GM21526 (cell line): ENCODE measurements around the gene ARHGAP12.

Source experiments
- ATAC-seq: cut with Tn5 transposase; IDR thresholded peaks from one replicate; pipeline ENCODE4 v1.9.1; 2021; ENCODE audit warnings: moderate library complexity; ENCODE audit not compliant: unreplicated experiment, low FRiP score

Gene ARHGAP12

DNA sequence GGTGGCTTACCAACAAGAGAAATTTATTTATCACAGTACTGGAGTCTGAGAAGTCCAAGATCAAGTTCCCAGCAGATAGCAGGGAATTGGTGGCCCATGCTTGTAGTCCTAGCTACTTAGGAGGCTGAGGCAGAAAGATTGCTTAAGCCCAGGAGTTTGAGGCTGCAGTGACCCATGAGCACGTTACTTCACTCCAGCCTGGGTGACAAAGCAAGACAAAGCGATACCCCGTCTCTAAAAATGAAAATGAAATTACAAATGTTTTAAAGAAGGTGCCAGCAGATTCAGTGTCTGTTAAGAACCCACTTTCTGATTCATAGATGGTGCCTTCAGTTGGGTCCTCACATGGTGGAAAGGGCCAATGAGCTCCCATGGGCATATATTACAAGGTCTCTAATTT lies 20.6 kb upstream of the ARHGAP12 start:
- no peak for ATAC-seq

DNA sequence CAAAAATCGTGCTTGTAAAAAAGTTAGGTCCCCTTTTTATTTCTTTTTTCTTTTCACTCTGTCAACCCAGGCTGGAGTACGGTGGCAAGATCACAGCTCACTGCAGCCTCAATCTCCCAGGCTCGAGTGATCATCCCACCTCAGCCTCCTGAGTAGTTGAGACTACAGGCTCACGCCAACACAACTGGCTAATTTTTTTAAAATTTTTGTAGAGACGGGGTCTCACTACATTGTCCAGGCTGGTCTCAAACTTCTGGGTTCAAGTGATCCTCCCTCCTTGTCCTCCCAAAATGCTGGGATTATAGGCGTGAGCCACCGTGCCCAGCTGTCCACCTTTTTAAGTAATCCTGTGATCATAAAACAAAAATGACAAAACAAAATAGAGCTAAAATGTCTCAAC lies 19.4 kb upstream of the ARHGAP12 start:
- no peak for ATAC-seq

DNA sequence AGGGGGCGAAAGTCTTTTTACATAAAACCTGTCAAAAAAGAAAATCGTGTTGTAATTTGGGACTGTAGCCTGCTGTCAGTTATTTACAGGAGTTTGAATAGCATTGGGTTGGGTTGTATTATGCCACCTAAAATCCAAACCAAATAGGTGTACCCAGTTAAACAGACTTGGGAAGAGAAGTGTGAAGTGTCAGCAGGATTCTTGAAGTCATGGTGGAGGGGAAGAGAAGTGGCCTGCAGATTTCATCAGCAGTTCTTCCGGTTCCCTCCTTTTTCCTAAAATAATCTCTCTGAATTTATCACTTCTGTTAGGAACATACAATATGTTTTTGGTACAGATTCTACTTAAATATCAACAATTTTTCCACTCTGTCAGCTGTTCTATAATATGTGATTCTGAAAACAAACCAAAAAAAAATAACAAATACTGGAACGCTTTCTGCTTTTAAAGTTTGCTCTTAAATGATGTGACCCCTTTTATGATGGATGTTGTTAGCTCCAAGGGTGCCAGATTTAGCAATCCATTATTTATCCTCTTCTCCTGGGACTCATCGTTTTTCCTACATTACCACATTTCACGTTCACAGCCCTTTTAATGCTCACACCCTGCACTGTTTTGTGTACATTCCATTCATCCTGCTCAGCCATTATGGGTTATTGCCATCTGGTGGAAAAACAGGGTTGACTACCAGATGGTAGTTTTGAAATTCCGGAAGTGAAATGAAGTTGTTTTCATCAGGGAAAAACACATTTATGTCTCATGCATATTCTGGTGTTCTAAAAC lies 18.7 kb upstream of the ARHGAP12 start:
- no peak for ATAC-seq

DNA sequence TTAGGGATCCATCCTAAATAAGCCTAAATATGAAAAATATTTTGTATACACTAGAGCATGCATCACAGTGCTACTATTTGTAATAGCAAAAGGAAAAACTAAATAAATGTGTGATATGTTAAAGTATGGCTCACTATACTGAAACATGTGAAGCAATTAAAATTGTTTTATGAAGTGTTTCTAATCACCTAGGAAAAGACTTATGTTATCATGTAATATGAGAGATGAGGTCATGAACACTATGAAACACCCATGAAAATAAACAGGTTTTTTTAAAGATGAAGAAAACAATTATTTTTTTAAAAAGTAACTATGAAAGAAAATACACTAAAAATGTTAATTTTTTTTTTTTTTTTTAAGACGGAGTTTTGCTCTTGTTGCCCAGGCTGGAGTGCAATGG lies 16.8 kb upstream of the ARHGAP12 start:
- ATAC-seq: no peak

DNA sequence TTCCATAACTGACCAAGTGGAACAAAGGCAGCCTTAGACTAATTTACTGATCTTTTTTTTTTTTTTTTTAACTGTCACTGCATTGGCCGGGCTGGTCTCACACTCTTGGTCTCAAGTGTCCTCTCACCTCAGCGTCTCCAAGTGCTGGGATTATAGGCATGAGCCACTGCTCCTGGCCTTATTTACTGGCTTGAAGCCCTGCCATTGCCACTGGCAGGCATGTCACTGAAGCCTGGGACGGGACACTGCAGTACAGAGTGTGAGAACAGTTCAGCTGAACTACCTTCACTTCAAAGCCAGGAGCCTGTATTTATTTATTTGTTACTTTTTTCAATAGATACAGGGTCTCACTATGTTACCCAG lies 15.4 kb upstream of the ARHGAP12 start:
- ATAC-seq: no peak

DNA sequence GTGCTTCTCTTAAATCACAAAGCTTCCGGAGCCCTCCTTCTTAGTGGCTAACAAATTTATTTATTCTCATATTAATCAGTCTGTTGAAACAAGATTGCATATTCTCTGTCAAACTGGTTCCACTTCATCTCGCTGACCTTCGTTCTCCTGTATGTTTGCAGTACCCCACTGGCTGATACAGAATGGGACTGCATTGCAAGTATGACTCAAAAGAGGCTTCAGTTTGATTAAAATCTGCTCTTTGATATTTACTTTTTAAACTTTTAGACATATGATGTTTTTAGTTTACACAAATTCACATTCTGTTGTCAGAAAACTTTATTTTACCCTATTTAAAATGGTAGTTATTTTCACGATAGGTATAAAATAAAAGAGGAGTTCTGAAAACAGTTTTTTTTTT lies 14.3 kb upstream of the ARHGAP12 start:
- ATAC-seq: no peak

DNA sequence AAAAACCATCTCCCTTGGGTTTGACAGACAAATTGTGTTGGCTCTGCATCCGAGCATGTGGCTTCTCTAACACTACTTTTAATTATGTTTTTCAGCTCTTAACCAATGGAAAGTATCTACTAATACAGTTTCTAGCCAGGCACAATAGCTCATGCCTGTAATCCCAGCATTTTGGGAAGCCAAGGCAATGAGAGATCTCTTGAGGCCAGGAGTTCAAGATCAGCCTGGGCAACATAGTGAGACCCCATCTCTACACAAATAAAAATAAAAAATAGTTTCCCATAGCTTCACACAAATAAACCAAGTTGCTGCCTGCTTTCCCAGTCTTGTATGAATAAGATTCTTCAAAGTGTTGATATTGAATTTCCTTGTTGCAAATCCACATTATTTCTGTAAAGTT lies 13.8 kb upstream of the ARHGAP12 start:
- ATAC-seq: no peak

DNA sequence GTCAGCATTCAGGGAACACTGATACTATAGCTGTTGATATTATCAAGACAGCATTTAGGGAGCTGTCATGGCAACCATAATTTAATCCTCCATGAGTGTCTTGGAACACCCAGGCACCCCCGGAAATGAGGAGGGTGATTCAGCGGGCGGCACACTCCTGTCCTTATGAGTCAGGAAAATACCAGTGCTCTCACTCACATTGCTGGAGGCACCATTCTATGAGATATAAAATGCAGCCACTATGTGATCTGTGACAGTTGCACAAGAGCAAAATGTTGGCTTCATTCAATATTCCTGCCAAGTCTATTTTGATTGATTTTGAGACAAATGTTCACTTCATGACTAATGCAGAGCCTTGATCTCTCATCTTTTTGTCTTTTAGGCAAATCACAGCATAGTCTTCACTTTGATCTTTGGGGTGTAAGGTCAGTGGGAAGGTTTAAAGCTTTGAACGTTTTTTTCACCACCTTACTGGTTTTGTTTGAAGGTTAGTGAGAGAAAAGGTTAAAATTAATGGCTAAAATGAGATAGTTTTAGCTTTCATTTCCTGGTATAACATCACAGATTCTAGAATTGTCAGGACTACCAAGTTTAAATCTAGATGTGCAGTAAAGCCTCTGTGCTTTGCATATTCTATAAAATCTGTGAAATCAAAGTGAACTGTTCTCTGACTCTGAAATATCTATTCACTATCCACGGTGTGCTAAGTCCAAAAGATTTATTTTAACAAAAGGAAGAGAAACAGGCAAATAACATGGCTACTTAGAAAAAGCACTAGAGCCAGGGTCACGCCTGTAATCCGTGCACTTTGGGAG lies 12.4 kb upstream of the ARHGAP12 start:
- ATAC-seq: no peak

DNA sequence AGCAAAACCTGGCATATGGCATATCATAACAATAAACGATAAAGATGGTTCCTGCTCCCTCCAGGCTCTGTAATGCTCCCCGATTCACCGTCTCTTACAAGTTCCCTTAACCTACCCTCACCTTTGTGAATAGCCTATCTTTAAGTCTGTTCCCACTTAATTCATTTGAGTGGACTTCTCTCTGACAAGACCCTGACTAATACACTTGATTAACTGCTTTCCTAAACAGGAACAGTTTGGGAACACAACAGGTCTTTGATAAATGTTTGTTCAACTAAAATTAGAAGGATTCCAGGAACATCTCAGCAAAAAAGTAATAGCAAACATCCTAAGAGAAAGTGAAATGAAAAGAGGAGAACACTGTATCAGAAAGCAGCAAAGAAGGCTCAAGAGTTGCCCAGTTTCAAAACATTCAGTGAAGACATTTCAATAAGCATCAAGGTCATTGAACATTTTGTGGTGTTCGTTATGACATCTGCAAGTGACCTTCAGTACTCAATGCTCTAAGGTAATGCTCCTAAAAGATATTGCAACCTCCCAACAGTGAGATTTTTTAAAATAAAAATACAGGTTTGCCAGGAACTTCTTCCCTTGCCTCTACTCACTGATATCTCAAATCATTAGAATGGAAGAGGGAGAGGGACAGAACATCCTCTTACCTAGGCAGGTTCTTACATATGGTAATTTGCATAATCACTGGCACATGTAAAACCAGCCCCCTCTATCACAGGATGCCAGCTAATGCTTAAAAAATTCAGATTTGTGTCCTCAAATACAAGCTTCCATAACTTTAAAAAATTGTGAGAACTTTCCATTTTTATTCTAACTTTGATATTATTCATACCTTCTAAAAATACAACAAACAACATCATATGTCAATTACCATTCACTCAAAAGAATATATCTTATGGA lies 11.4 kb upstream of the ARHGAP12 start:
- ATAC-seq: no peak

DNA sequence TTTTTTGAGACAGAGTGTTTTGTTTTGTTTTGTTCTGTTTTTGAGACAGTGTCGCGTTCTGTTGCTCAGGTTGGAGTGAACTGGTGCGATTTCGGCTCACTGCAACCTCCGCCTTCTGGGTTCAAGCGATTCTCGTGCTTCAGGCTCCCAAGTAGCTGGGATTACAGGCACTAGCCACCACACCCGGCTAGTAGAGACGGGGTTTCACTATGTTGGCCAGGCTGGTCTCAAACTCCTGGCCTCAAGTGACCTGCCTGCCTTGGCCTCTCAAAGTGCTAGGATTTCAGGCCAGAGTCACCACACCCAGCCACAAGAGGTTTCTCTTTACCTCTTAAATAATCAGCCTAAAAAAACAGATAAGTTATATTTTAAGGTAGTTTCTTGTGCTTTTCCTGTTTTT lies 8.7 kb upstream of the ARHGAP12 start:
- ATAC-seq: no peak

DNA sequence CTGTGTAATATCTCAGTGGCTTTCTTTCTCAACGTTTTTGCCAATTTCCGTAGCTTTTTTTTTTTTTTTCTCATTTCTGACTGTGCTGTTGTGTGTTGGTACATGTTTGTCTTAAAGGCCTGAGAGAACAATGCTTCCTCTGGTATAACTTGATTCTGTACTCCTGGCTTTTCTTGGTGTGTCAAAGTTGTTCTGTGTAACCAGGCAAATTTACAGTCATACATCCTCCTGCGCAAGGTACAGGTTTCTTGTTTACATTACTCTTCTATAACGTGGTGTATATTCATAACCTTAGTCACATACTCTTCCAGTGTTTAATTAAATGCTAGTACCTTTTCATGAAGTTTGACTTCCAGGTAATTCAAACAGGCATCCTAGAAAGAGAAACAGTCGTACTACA lies 8.3 kb upstream of the ARHGAP12 start:
- ATAC-seq: no peak

DNA sequence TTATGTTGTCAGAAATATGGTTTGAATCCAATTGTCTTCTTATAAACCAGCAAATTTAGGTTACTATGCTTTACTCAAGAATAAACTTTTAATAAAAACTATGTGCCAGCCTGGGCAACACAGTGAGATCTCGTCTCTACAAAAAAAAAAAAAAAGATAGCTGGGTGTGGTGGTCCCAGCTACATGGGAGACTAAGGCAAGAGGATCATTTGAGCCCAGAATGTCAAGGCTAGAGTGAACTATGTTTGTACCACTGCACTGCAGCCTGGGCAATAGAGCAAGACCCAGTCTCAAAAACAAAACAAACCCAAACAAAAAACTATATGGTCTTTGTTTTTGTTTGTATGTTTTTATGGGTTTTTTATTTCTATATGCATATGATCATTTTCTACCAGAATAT lies 7.5 kb upstream of the ARHGAP12 start:
- ATAC-seq: no peak

DNA sequence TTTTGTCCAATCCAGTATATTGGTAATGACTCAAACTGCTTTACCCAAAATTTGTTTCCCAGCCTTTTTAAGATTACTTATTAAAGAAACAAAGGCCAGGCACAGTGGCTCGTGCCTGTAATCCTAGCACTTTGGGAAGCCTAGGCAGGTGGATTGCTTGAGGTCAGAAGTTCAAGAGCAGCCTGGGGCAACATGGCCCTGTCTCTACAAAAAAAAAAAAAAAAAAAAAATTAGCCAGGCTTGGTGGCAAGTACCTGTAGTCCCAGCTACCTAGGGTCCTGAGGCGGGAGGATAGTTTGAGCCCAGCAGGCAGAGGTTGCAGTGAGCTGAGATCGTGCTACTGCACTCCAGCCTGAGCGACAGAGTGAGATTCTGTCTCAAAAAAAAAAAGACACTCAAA lies 7.0 kb upstream of the ARHGAP12 start:
- no peak for ATAC-seq

DNA sequence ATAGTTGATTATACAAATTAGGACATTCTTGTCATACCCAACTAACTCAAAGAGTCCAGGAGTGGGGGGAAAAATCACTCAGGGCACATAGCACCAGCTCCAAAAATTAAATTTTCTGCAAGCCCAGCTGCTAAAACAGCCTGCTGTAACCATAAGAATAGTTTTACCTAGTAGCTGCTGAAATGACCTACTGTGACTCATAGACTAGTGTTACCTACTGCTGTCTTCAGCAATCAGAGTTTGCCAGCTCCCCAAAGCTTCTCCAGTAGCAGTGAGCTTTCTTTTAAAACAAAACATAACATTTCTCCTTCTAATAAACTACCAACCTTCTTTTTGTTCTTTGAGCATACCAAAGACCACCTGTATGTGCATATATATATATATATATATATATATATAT lies 4.2 kb upstream of the ARHGAP12 start:
- ATAC-seq: no peak

DNA sequence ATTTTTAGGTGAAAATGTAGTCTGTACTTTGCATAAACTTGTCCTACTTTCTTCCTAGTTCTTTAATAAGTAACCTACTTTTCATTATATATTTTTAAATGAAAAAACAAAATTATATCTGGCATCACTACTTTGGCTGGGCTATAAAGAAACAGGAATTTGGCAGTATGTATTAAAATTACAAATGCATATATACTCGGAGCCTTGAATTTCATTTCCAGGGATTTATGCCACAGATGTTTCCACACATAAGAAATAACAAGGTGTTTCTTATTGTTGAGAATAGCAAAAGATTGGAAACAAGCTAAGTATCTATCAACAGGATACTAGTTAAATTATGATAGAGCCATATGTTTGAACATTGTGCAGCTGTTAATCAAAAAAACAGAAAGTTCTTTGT lies 2.2 kb upstream of the ARHGAP12 start:
- ATAC-seq: no peak

DNA sequence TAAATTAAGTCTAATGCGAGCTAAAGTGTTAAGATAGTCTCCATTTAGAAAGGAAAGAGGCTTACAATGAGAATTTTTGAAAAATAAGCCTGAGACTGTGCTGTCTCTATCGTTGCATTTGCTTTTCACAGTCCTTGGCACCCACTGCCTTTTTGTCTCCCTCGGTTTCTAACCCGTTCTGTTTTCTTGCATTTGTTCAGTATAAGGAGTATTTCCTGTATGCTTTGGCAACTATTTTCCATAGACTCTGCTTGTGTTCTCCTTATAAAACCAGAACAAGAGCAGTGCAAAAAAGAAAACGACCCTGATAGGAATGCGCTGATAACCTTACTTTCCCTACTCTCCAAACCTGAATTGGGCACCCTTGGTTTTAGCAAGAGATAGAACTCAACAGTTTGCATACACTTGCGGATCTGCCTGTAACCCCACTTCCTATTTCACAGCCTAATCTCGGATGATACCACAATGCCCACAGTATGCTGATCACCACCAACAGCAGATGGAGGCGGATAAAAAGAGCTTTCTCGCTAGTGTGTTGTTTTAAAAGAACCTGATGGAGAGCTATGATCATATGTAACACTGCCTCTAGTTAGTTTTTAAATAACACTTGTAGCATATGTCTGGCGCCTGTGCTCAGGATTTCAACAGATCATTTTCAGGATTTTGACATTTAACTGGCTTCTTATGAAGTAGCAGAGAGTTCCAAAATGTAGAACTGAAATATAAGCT lies 1.6 kb upstream of the ARHGAP12 start:
- ATAC-seq: peak; percentile 39

DNA sequence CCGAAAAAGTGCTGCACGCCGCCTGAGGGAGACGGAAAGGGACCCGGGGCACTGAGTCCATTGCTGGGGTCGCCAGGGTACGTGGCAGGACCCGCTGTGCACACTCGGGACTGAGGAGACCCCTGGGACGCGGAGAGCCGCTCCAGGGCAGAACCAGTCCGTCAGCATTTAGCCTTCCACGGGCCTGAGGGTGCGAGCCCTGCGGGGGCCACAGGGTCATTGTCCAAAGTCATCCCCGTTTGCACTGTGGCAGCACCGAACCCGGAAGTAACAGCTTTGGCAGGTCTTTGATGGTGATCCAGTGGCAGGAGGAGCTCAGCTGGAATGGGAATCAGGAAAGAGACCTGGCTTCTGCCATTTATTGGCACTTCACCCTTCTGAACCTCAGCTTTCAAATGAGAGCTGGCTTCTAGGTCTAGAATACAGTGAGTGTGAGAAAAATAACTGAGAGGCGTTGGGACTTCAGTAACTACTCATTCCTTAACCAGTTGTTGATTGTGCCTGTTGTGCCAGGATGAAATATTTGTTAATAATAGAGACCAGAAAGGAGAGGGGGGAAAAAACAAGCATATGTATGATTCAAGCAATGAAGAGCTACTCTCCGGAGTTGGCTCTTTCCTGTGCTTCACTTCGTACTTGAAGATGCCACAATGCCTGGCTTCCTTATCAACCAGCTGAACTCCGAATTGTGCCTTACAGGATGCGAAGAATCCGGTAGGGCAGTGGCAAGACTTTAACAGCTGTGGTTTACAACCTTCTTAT lies 811 bp upstream of the ARHGAP12 start:
- peak; percentile 29 for ATAC-seq

DNA sequence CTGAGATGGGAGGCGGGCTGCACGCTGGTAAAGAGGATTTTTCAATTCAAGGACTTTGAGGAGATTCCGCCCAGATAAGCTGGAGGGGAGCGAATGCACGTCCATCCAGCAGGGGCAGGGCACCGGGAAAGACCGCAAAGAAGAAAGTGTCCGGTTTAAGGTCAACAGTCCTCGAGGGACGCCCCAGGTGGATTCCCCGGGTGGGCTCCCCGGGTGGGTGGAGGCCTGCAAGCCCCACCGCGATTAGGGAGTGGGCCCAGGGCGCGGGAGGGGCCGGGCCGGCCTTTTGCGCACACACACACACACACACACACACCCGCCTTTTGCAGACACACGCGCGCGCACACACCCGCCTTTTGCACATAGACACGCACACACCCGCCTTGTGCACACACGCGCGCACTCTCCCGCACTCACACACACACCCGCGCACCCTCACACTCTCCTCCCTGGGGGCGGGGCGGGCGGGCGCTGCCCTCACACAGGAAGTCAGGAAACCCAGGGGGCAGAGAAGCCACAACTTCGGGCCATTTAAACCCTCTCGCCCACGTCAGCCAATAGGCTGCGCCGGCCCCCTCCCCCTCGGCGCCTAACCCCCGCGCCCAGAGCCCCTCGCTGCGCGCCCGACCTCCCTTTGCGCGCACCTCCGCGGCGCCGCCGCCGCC lies 615 bp downstream of the ARHGAP12 start:
- ATAC-seq: peak; percentile 29

DNA sequence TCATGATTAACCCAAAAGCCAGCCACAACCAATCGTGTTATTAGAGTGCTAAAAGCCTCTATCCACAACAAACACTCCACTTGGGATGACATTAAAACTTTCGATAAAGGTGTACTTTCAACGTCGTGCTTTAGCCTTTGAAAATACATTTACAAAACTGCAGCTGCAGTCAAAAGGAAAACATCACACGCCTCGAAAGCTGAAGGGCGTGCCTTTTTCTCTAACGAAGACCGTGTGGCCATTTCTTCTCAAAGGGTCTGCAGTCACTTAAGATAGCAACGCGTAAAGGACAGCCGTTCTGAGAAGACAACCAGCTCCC lies 1.1 kb downstream of the ARHGAP12 start:
- ATAC-seq: no peak
